Measurements from ENCODE around the gene MAD2L1. TPM values are rescaled to one million over a fixed set of nuclear protein-coding genes. Genes with fewer than 3 reads are reported as not detected.

MAD2L1 gene
- total RNA-seq (2022; extraction: Qiagen RNA extraction; ENCODE audit: low read depth), result 45.4 to 71.8 TPM (median 60.3 TPM) in 5 replicates

DNA sequence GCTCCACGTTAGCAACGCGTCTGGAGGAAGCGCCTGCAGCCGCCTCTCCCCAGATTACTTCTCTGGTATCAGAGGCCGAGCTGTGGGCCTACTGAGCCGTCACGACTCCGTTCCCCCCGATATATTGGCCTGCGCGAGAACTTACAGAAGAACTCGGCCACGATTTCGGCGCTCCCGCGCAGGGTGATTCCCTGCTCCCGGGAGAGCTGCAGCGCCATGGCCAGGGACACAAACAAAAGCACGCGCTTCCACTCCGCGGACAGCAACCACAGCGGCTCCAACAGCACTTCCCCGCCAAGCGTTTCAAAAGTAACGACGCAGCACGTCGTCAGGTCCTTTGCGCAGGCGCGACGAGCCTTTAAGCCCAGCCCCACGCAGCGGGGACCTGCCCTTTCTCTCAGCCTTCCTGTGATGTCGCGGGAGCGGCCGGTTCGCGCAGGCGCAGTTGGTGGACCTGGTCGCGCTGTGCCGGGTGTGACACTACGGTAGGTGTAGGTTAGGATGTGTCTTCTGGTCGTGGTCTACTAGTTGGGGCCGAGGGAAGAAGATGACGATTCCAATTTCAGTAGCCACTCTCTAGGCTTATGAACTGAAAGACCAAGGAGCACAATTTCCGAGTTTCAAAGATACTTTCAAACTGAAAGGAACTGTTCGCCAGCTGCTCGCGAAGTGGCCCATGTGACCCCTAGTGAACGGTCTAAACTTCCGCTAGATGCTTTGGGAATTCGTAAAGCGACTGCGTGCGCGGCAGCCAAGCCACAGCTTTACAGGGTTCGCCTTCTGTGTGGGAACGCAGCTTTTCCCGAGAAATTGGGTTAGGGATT, at the start of gene MAD2L1:
Gene MAD2L1, minus strand, starts transcription at position 332 of the 824 bp plus-strand sequence. Its CDS starts 114 bp downstream, at position 218.

